KMS-11 (cell line): ENCODE measurements around the gene LNX1.

Experiments used
- H2AFZ ChIP-seq: fragments of 200-600 bp; sonication (generic); 2 replicates; pipeline ENCODE4 v1.6.1; 2016; ENCODE audit warnings: antibody characterized with exemption, mixed run types, low read depth
- H3K27ac ChIP-seq: fragments of 200-600 bp; sonication (generic); 2 replicates; pipeline ENCODE4 v1.6.1; 2016; ENCODE audit warnings: mild to moderate bottlenecking, mixed run types
- H3K27me3 ChIP-seq: fragments of 200-600 bp; sonication (generic); 2 replicates; pipeline ENCODE4 v1.6.1; 2017; ENCODE audit warnings: mild to moderate bottlenecking, low read depth, mixed run types, moderate library complexity; ENCODE audit not compliant: insufficient read depth
- H3K36me3 ChIP-seq: fragments of 200-600 bp; sonication (generic); 2 replicates; pipeline ENCODE4 v1.6.1; 2017; ENCODE audit warnings: mild to moderate bottlenecking, mixed run types; ENCODE audit not compliant: insufficient read depth
- H3K4me1 ChIP-seq: fragments of 200-600 bp; sonication (generic); 2 replicates; pipeline ENCODE4 v1.6.1; 2016; ENCODE audit warnings: mild to moderate bottlenecking, low read depth, mixed run types; ENCODE audit not compliant: poor library complexity, severe bottlenecking
- H3K4me2 ChIP-seq: fragments of 200-600 bp; sonication (generic); 2 replicates; pipeline ENCODE4 v1.7.0; 2016; ENCODE audit warnings: mild to moderate bottlenecking, mixed run types
- H3K4me3 ChIP-seq: fragments of 200-600 bp; sonication (generic); IDR thresholded peaks from 2 replicates; pipeline ENCODE4 v1.6.1; 2017; ENCODE audit warnings: low read depth, low read length, mixed read lengths; ENCODE audit not compliant: insufficient read depth
- H3K79me2 ChIP-seq: fragments of 200-600 bp; sonication (generic); 2 replicates; pipeline ENCODE4 v1.6.1; 2016; ENCODE audit warnings: low read depth, mixed run types; ENCODE audit not compliant: insufficient read depth
- H3K9ac ChIP-seq: fragments of 200-600 bp; sonication (generic); 2 replicates; pipeline ENCODE4 v1.6.1; 2016; ENCODE audit warnings: mild to moderate bottlenecking, mixed run types
- H4K20me1 ChIP-seq: fragments of 200-600 bp; sonication (generic); 2 replicates; pipeline ENCODE4 v1.6.1; 2016; ENCODE audit warnings: mild to moderate bottlenecking, mixed run types; ENCODE audit not compliant: insufficient read depth
- TF ChIP-seq, protein P1 (sequence below): fragments of 200-600 bp; sonication (generic); conservative IDR thresholded peaks from 2 replicates; pipeline ENCODE4 v1.6.1; 2017; ENCODE audit warnings: low read depth, mild to moderate bottlenecking, antibody characterized with exemption, low read length, moderate library complexity, mixed read lengths

LNX1 gene

DNA sequence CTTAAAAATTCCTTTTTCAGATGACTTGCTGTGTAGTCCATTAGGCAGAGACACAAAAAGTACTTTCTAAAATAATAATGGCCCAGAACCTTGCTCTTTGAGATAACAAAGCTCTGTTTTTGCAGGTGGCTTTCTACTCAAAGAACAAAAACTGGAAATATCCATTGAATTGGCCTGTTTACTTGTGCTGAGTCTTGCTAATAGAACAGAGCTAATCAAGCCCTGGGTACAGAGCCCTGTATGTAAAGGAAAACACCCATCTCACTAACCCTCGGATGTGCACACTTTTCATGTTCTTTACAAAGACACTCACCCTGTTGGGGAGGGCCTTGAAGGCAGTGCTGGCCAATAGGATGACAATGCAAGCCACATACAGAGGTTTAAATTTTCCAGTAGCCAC, 27.0 kb upstream of the LNX1 start:
- Histone ChIP-seq H3K4me3 (no peak overlapping the region), H3K27me3 (no peaks in the 10 kb centered on the region), H2AFZ (no peak overlapping the region), H3K36me3 (no peaks in the 10 kb centered on the region), H3K27ac (no peak overlapping the region), H3K79me2 (no peaks in the 10 kb centered on the region), H4K20me1 (no peaks in the 10 kb centered on the region), H3K4me1 (peaks cover 4% of the 10 kb centered on the region), H3K9ac (no peak overlapping the region), H3K4me2 (no peak overlapping the region)
- TF ChIP-seq, protein P1, sequence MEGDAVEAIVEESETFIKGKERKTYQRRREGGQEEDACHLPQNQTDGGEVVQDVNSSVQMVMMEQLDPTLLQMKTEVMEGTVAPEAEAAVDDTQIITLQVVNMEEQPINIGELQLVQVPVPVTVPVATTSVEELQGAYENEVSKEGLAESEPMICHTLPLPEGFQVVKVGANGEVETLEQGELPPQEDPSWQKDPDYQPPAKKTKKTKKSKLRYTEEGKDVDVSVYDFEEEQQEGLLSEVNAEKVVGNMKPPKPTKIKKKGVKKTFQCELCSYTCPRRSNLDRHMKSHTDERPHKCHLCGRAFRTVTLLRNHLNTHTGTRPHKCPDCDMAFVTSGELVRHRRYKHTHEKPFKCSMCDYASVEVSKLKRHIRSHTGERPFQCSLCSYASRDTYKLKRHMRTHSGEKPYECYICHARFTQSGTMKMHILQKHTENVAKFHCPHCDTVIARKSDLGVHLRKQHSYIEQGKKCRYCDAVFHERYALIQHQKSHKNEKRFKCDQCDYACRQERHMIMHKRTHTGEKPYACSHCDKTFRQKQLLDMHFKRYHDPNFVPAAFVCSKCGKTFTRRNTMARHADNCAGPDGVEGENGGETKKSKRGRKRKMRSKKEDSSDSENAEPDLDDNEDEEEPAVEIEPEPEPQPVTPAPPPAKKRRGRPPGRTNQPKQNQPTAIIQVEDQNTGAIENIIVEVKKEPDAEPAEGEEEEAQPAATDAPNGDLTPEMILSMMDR: no peak

- no peak overlapping the region for H3K4me2 ChIP-seq
- H3K27ac ChIP-seq: no peak overlapping the region
- H3K79me2 ChIP-seq: no peaks in the 10 kb centered on the region
- TF ChIP-seq, protein P1: no peak
- H3K9ac ChIP-seq: no peak overlapping the region
- H2AFZ ChIP-seq: no peak overlapping the region
- H3K27me3 ChIP-seq: no peaks in the 10 kb centered on the region
- H3K36me3 ChIP-seq: no peaks in the 10 kb centered on the region
- H3K4me3 ChIP-seq: no peak overlapping the region
- no peaks in the 10 kb centered on the region for H4K20me1 ChIP-seq
- H3K4me1 ChIP-seq: peaks cover 4% of the 10 kb centered on the region
Measured at GRCh38 chr4:53617101-53617680, 25.9 kb upstream of the LNX1 start.

DNA sequence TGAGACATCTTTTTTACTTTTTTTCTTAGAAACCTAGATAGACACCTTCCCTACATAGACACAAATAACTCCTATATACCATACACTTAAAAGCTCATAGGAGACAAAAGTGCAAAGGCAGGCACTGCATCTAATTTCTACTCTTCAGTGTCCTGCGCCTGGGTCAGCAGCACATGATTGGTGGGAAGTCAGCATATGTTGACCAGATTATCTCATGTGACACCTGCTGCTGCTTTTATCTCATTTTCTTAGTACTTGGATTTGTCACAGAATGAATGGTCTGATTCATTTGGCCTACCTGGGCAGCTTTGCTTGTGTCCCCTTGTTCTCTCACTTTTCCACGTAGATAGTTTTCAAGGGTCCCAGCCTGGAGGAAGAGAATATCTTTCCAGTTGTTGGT, 24.9 kb upstream of the LNX1 start:
- no peak overlapping the region for H3K4me2 ChIP-seq
- no peak overlapping the region for H3K9ac ChIP-seq
- no peak overlapping the region for H2AFZ ChIP-seq
- H3K79me2 ChIP-seq: no peaks in the 10 kb centered on the region
- no peak overlapping the region for H3K27ac ChIP-seq
- peaks cover 4% of the 10 kb centered on the region for H3K4me1 ChIP-seq
- H3K36me3 ChIP-seq: no peaks in the 10 kb centered on the region
- no peaks in the 10 kb centered on the region for H4K20me1 ChIP-seq
- H3K4me3 ChIP-seq: no peak overlapping the region
- TF ChIP-seq, protein P1: no peak
- H3K27me3 ChIP-seq: no peaks in the 10 kb centered on the region

GRCh38 chr4:53614591-53614990, 23.3 kb upstream of the LNX1 start:
- Histone ChIP-seq H2AFZ (no peak overlapping the region), H3K27ac (no peak overlapping the region)
- TF ChIP-seq, protein P1: no peak

More at GRCh38 chr4:53614591-53614990, 23.3 kb upstream of the LNX1 start:
- Histone ChIP-seq H4K20me1 (no peaks in the 10 kb centered on the region), H3K4me2 (no peak overlapping the region), H3K79me2 (no peaks in the 10 kb centered on the region), H3K36me3 (no peaks in the 10 kb centered on the region), H3K9ac (no peak overlapping the region), H3K27me3 (no peaks in the 10 kb centered on the region), H3K4me3 (no peak overlapping the region), H3K4me1 (peaks cover 4% of the 10 kb centered on the region)
